H9 (cell line): ENCODE measurements around the gene MAP2. TPM values are rescaled to one million over a fixed set of nuclear protein-coding genes. Genes with fewer than 3 reads are reported as not detected.

Experiments used
- DNase-seq: peaks from one replicate; pipeline ENCODE4 v3.0.0-alpha.2; 2017
- H2AFZ ChIP-seq: one replicate; pipeline ENCODE4 v1.6.1; 2013; ENCODE audit warnings: mild to moderate bottlenecking, low read length, control low read depth, moderate library complexity
- H2AK5ac ChIP-seq: 2 replicates; pipeline ENCODE4 v1.6.1; 2013; ENCODE audit warnings: low read length, control low read depth, mixed read lengths; ENCODE audit not compliant: insufficient read length
- H2BK120ac ChIP-seq: one replicate; pipeline ENCODE4 v1.6.1; 2013; ENCODE audit warnings: low read depth, mild to moderate bottlenecking, low read length, control low read depth, inconsistent platforms; ENCODE audit not compliant: poor library complexity, severe bottlenecking
- H2BK12ac ChIP-seq: 2 replicates; pipeline ENCODE4 v1.6.1; 2013; ENCODE audit warnings: low read length, control low read depth, mixed read lengths, low read depth; ENCODE audit not compliant: insufficient read length
- H2BK15ac ChIP-seq: 2 replicates; pipeline ENCODE4 v1.6.1; 2013; ENCODE audit warnings: low read depth, low read length, control low read depth
- H2BK20ac ChIP-seq: one replicate; pipeline ENCODE4 v1.6.1; 2013; ENCODE audit warnings: low read depth, mild to moderate bottlenecking, low read length, control low read depth, inconsistent platforms; ENCODE audit not compliant: poor library complexity, severe bottlenecking
- H2BK5ac ChIP-seq: 2 replicates; pipeline ENCODE4 v1.6.1; 2013; ENCODE audit warnings: low read length, control low read depth, mixed read lengths; ENCODE audit not compliant: insufficient read length
- H3K14ac ChIP-seq: 2 replicates; pipeline ENCODE4 v1.6.1; 2013; ENCODE audit warnings: low read length, control low read depth; ENCODE audit not compliant: insufficient read depth
- H3K18ac ChIP-seq: 2 replicates; pipeline ENCODE4 v1.6.1; 2013; ENCODE audit warnings: low read depth, mild to moderate bottlenecking, mixed read lengths, low read length, control low read depth; ENCODE audit not compliant: insufficient read length
- H3K23ac ChIP-seq: 2 replicates; pipeline ENCODE4 v1.6.1; 2013; ENCODE audit warnings: low read length, control low read depth, mixed read lengths, low read depth; ENCODE audit not compliant: insufficient read length
- H3K23me2 ChIP-seq: 2 replicates; pipeline ENCODE4 v1.6.1; 2013; ENCODE audit warnings: low read depth, mild to moderate bottlenecking, mixed read lengths, low read length, control low read depth; ENCODE audit not compliant: insufficient read length, poor library complexity, severe bottlenecking
- H3K27ac ChIP-seq: 2 replicates; pipeline ENCODE4 v1.5.1; 2013; ENCODE audit warnings: low read length, control low read depth, mixed read lengths, low read depth; ENCODE audit not compliant: insufficient read length
- H3K27me3 ChIP-seq: 2 replicates; pipeline ENCODE4 v1.6.1; 2013; ENCODE audit warnings: low read length, control low read depth, inconsistent platforms; ENCODE audit not compliant: insufficient read depth
- H3K4ac ChIP-seq: 2 replicates; pipeline ENCODE4 v1.6.1; 2013; ENCODE audit warnings: low read depth, mild to moderate bottlenecking, control low read depth, inconsistent platforms, low read length, moderate library complexity
- H3K4me1 ChIP-seq: 2 replicates; pipeline ENCODE4 v1.6.1; 2013; ENCODE audit warnings: low read length, control low read depth, inconsistent platforms; ENCODE audit not compliant: insufficient read depth
- H3K4me2 ChIP-seq: 2 replicates; pipeline ENCODE4 v1.6.1; 2013; ENCODE audit warnings: low read length, control low read depth, mixed read lengths; ENCODE audit not compliant: insufficient read length, insufficient read depth
- H3K56ac ChIP-seq: 2 replicates; pipeline ENCODE4 v1.6.1; 2013; ENCODE audit warnings: low read depth, mild to moderate bottlenecking, mixed read lengths, low read length, control low read depth; ENCODE audit not compliant: insufficient read length
- H3K79me1 ChIP-seq: 2 replicates; pipeline ENCODE4 v1.6.1; 2013; ENCODE audit warnings: low read depth, mild to moderate bottlenecking, moderate library complexity, low read length, control low read depth, inconsistent platforms; ENCODE audit not compliant: insufficient read depth, poor library complexity, severe bottlenecking
- H3K79me2 ChIP-seq: 2 replicates; pipeline ENCODE4 v1.6.1; 2013; ENCODE audit warnings: low read length, control low read depth, inconsistent platforms; ENCODE audit not compliant: insufficient read depth
- H3K9ac ChIP-seq: 2 replicates; pipeline ENCODE4 v1.6.1; 2013; ENCODE audit warnings: low read length, control low read depth, mixed read lengths; ENCODE audit not compliant: insufficient read length; ENCODE audit errors: extremely low read depth
- H3K9me3 ChIP-seq: one replicate; pipeline ENCODE4 v1.6.1; 2013; ENCODE audit warnings: low read depth, low read length, inconsistent platforms; ENCODE audit not compliant: control insufficient read depth
- H3T11ph ChIP-seq: one replicate; pipeline ENCODE4 v1.6.1; 2013; ENCODE audit warnings: mild to moderate bottlenecking, low read length, control low read depth, inconsistent platforms
- H4K20me1 ChIP-seq: one replicate; pipeline ENCODE4 v1.6.1; 2013; ENCODE audit not compliant: control insufficient read depth, insufficient read length, insufficient read depth
- H4K5ac ChIP-seq: 2 replicates; pipeline ENCODE4 v1.6.1; 2013; ENCODE audit warnings: low read depth, mild to moderate bottlenecking, mixed read lengths, low read length, control low read depth; ENCODE audit not compliant: insufficient read length
- H4K8ac ChIP-seq: replicated peaks from 2 replicates; pipeline ENCODE4 v1.6.1; 2013; ENCODE audit warnings: low read length, control low read depth, mixed read lengths, low read depth; ENCODE audit not compliant: insufficient read length
- H4K91ac ChIP-seq: 2 replicates; pipeline ENCODE4 v1.6.1; 2013; ENCODE audit warnings: low read depth, mild to moderate bottlenecking, moderate library complexity, mixed read lengths, low read length, control low read depth; ENCODE audit not compliant: insufficient read length
- H3K27ac Mint-ChIP-seq, 3 experiments: 2 replicates in 2 of 3; 3 replicates in 1 of 3; pipeline ENCODE4 v1.8.0; 2020 to 2021; ENCODE audit warnings: mixed read lengths in 3 of 3, mild to moderate bottlenecking in 1 of 3, moderate library complexity in 1 of 3
- H3K27me3 Mint-ChIP-seq: 2 replicates; pipeline ENCODE4 v1.8.0; 2021; ENCODE audit warnings: low read depth, mild to moderate bottlenecking, moderate library complexity, mixed read lengths
- H3K36me3 Mint-ChIP-seq, 3 experiments: 2 replicates in 2 of 3; 3 replicates in 1 of 3; pipeline ENCODE4 v1.8.0; 2020 to 2021; ENCODE audit warnings: low read depth in 3 of 3, mixed read lengths in 3 of 3; ENCODE audit not compliant: insufficient read depth in 1 of 3
- H3K4me1 Mint-ChIP-seq, 2 experiments: 2 replicates each; pipeline ENCODE4 v1.8.0; 2020; ENCODE audit warnings: mixed read lengths in 2 of 2
- H3K4me3 Mint-ChIP-seq, 2 experiments: 2 replicates in 1 of 2; 3 replicates in 1 of 2; pipeline ENCODE4 v1.8.0; 2020 to 2021; ENCODE audit warnings: mild to moderate bottlenecking in 2 of 2, mixed read lengths in 2 of 2, moderate library complexity in 1 of 2
- H3K9me3 Mint-ChIP-seq, 2 experiments: 2 replicates in 1 of 2; 3 replicates in 1 of 2; pipeline ENCODE4 v1.8.0; 2020; ENCODE audit warnings: mild to moderate bottlenecking in 2 of 2, mixed read lengths in 2 of 2, moderate library complexity in 1 of 2
- CTCF ChIP-seq: fragments of 200-600 bp; sonication (generic); conservative IDR thresholded peaks from 3 replicates; pipeline ENCODE4 v1.8.0; 2021; ENCODE audit warnings: antibody characterized with exemption, mild to moderate bottlenecking
- WGBS: extraction: QIAGEN DNeasy Blood & Tissue Kit; methylation state at CpG from one replicate; pipeline ENCODE4 v1.1.7; 2013; ENCODE audit warnings: missing lambda C conversion rate, low lambda C conversion rate, mixed read lengths; ENCODE audit not compliant: insufficient read length; ENCODE audit errors: extremely low coverage; 5-methylcytosine and 5-hydroxymethylcytosine counted together
- total RNA-seq: library from RNA; stranded (reverse); gene quantifications from 2 replicates; pipeline ENCODE4 v1.2.1, GENCODE V29; 2021

Gene MAP2
- total RNA-seq, 1 experiment from 2014 or later = 0.87 TPM

GRCh38 chr2:209411718-209412117 lies 12.1 kb upstream of the MAP2 start:
- H3K79me1 ChIP-seq = no peaks in the 10 kb centered on the region
- no peak overlapping the region for H2BK5ac ChIP-seq
- H3K36me3 Mint-ChIP-seq = peaks cover 0 to 13% (median 3%) of the 10 kb centered on the region in 3 experiments; a peak in 4 of 7 replicates

More at GRCh38 chr2:209411718-209412117, 12.1 kb upstream of the MAP2 start:
- Histone ChIP-seq H2AK5ac (no peak overlapping the region), H3K23me2 (no peaks in the 10 kb centered on the region), H4K91ac (no peak overlapping the region), H2BK20ac (no peak overlapping the region), H3K4me1 (no peaks in the 10 kb centered on the region), H3K4me2 (no peak overlapping the region), H3K27ac (no peak overlapping the region), H4K5ac (no peak overlapping the region), H3K9ac (no peak overlapping the region), H3K4ac (no peak overlapping the region), H3T11ph (no peak overlapping the region), H3K79me2 (no peaks in the 10 kb centered on the region), H4K8ac (no peak overlapping the region), H2BK15ac (no peak overlapping the region), H2AFZ (no peak overlapping the region), H3K56ac (no peak overlapping the region), H3K9me3 (no peaks in the 10 kb centered on the region), H2BK12ac (no peak overlapping the region), H3K27me3 (no peaks in the 10 kb centered on the region), H2BK120ac (no peak overlapping the region), H3K14ac (no peak overlapping the region), H4K20me1 (no peaks in the 10 kb centered on the region), H3K18ac (no peak overlapping the region), H3K23ac (no peak overlapping the region)
- DNase-seq = no peak
- no CpG with 5 or more reads among the region's 4 CpGs for WGBS
- no peaks in the 10 kb centered on the region for H3K27me3 Mint-ChIP-seq
- H3K9me3 Mint-ChIP-seq = peaks cover 14 to 17% of the 10 kb centered on the region in 2 experiments
- no peak overlapping the region for H3K4me3 Mint-ChIP-seq
- H3K4me1 Mint-ChIP-seq = peaks cover 4 to 5% of the 10 kb centered on the region in 2 experiments; a peak in 3 of 4 replicates
- no peak overlapping the region for H3K27ac Mint-ChIP-seq
- TF ChIP-seq CTCF = no peak
